HG02798 (cell line): ENCODE measurements around the gene RNF113A.
"Not testable (repeated sequence)": the region's sequence is repeated elsewhere in the genome, so short reads cannot be mapped to it uniquely, and the experiment has no call there.

ENCODE experiments used
- ATAC-seq: cut with Tn5 transposase; IDR thresholded peaks from one replicate; pipeline ENCODE4 v1.9.1; 2021; ENCODE audit warnings: mild to moderate bottlenecking; ENCODE audit not compliant: unreplicated experiment, poor library complexity

RNF113A gene

GRCh38 chrX:119852382-119853353, 18.9 kb downstream of the RNF113A start, which contains the start of gene UPF3B:
TSS of gene UPF3B (minus strand) at chrX:119852963. CDS start at chrX:119852928, 35 bp downstream.
- peak; percentile 99 for ATAC-seq

GRCh38 chrX:119833905-119834304, 37.6 kb downstream of the RNF113A start:
- no peak for ATAC-seq

- no peak for ATAC-seq
Observed at GRCh38 chrX:119828446-119828845, 43.1 kb downstream of the RNF113A start.

GRCh38 chrX:119826399-119826959, 45.1 kb downstream of the RNF113A start:
- ATAC-seq, result no peak

GRCh38 chrX:119824221-119824620, 47.3 kb downstream of the RNF113A start:
- not testable (repeated sequence) for ATAC-seq

GRCh38 chrX:119821703-119822102, 49.8 kb downstream of the RNF113A start:
- peak; percentile 97 for ATAC-seq
